ENCODE data around the gene INTS6.

- TF ChIP-seq CTCF (IDR thresholded peaks at IDR 0.05) = no peak
- TF ChIP-seq POLR2A (IDR thresholded peaks at IDR 0.05) = no peak
- no peak for TF ChIP-seq POLR2AphosphoS5 (IDR thresholded peaks at IDR 0.05)
These were observed 24.3 kb upstream of the INTS6 start for GRCh38 chr13:51477149-51477548.
